Stimulated activated naive CD4-positive, alpha-beta T cell treated with Interleukin-2 at 50 U/mL for 16 hours (primary cell): ENCODE data around the gene GSK3B.

Source experiments
- DNase-seq: peaks from one replicate; lab custom pipeline; 2025; lab: John Stamatoyannopoulos, UW

GSK3B gene

DNA sequence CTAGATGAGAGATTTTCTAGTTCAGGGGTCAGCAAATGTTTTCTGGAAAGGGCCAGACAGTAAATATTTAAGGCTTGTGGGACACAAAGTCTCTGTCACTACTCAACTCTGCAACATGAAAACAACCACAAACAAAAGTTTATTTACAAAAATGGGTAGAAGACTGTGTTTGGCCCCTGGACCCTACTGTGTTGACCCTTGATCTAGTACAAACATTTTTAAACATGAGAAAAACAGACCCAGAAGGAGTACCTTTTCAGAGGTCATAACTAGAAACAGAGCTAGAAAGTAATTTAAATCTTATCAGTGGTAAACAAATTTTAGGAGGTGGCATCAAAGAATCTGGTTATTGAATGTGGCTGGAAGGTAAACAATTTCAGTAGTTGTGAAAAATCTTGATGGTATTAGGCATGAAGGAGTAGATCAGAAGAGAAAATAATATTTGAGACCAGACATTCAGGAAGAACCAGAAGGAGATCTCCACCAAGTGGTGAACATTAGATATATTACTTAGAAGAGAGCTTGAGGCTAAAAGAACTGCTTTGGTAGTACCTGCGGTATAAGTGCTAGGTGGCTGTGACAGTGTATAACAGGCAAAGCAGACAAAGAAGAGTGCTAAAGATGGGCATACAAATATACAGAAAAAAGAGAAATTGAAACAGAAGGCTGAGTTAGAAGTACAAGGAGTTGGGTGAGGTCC is 210.6 kb downstream of the GSK3B start:
- no peak for DNase-seq

DNA sequence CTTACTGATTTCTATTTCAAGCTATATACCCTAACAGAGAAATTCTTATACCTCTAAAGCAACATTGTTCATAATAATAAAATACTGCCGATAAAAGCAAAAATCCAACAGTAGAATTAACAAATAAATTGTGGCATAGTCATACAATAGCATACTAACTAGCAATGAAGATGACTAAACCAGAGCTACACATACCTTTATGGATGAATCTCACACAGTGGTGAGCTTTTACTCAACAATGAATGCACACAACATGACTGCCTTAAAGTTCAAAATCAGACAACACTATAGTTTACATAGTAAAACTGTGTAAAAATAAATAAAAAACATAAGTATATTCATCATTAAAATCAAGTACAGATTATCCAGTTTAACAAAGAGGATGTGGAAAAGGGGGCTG is 213.3 kb downstream of the GSK3B start:
- no peak for DNase-seq

DNA sequence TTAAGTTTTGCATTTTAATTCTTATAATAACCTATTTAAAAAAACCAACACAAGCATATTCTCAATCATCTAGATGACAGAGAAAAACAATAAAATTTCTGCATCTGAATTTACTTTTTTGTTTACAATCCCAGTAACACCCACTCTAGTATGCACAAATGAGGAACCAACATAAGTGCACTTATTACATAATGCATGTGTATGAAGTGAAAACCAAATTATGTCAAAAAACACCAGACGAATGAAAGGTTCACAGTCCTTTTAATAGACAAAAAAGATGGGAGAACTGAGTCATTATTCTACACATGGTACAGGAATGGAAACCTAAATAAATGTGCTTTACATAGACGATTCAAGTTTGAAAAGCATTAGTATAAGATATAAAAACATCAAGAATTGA is 220.6 kb downstream of the GSK3B start:
- DNase-seq = no peak

DNA sequence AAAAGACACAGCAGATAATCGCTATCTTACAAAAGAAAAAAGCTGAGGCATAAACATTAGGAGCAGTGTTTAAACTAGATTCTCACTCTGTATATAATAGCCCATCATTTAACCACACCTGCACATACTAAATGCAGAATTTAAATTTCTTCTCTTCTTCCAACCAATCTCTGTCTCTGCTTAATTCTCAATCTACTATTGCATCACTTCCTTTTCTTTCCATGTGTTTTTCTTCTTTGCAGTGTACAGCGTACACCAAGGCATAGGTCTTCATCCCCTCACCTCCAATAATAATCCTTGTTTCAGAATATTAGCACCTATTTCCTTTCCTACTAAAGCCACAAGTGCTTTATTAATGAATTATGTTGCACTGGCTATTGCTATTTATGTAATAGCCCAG is 221.5 kb downstream of the GSK3B start:
- DNase-seq = no peak

DNA sequence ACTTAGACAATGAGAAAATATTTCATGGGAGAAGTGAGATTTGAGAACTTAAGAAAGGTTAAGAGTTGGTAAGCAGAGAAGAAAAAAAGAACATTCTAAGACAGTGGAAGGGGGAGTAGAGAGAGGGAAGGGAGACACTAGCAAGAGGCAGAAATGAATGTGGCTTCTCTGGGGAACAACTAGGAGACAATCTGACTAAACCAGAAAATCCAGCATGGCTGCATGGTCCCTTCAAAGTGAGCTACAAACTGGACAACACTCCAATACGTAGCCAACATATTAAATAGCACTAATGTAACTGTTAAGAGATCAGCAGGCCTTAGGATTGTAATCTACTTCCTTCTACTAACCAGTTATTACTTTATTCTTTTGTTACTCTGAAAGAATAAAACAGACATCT is 222.7 kb downstream of the GSK3B start:
- DNase-seq = no peak

GRCh38 chr3:119870512-119870911 is 223.7 kb downstream of the GSK3B start:
- DNase-seq = no peak

GRCh38 chr3:119864476-119864875 is 229.8 kb downstream of the GSK3B start:
- no peak for DNase-seq

- DNase-seq = no peak
Measured at GRCh38 chr3:119862616-119863015, 231.6 kb downstream of the GSK3B start.

- DNase-seq = no peak
Measured at GRCh38 chr3:119861681-119862080, 232.6 kb downstream of the GSK3B start.

DNA sequence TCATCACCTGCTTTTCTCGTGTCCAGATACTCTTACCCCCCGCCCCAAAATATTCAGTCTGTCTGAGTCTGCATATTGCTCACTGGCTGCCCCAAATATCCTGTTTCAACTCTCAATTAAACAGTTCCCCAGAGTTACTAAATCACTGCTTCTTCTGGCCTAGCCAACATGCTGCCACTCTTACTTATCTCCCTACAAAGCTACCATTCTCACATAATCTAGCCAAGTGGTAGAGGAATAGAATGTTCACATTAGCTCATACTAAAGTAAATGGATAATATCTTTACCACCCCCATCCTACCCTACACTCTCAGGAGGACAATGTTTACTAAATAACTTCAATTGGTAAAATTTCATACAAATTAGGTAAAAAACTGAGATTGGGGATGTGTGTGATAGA is 234.5 kb downstream of the GSK3B start:
- DNase-seq = no peak

GRCh38 chr3:119858957-119859356 is 235.3 kb downstream of the GSK3B start:
- DNase-seq = no peak

- DNase-seq = no peak
Measured at GRCh38 chr3:119856695-119857094, 237.6 kb downstream of the GSK3B start.

- no peak for DNase-seq
Measured at GRCh38 chr3:119849126-119849525, 245.1 kb downstream of the GSK3B start.

GRCh38 chr3:119841808-119842471 is 252.3 kb downstream of the GSK3B start:
- no peak for DNase-seq

- no peak for DNase-seq
Measured at GRCh38 chr3:119835556-119835955, 258.7 kb downstream of the GSK3B start.

- no peak for DNase-seq
Measured at GRCh38 chr3:119834754-119835370, 259.4 kb downstream of the GSK3B start.

DNA sequence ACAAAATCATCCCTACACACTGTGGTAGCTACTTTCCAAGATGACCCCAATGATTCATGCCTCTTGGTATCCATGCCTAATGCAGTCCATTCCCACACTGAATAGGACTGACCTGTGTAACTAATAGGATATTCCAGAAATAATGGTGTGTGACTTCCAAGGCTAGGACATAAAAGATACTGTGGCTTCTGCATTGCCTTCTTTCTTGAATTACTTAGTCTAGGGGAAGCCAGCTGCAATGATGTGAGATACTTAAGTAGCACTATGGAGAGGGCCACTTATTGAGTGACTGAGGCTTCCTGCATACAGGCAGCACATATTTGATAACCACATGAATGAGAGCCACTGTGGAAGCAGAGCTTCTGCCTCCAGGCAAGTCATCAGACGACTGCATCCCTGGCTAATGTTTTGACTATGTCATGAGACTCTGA is 262.3 kb downstream of the GSK3B start:
- no peak for DNase-seq

DNA sequence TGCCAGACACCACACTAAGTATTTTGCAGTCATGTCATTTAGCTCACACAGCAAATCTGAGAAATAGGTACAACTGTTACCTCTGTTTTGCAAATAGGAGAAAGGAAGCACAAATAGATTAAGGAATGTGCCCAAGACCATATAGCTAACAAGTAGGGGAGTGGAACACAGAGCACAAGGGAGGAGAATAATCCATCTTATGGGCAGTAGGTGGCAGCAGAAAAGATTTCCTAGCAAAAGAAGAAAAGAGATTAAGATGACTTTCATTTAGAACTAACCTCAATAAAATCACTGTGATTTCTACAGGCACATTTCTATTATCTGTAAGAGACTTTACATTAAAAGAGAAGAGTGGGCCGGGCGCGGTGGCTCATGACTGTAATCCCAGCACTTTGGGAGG is 263.2 kb downstream of the GSK3B start:
- no peak for DNase-seq

GRCh38 chr3:119829420-119829819 is 264.8 kb downstream of the GSK3B start:
- DNase-seq = no peak

GRCh38 chr3:119826711-119827608 is 267.3 kb downstream of the GSK3B start:
- no peak for DNase-seq

- DNase-seq = no peak
Measured at GRCh38 chr3:119825820-119826219, 268.4 kb downstream of the GSK3B start.

DNA sequence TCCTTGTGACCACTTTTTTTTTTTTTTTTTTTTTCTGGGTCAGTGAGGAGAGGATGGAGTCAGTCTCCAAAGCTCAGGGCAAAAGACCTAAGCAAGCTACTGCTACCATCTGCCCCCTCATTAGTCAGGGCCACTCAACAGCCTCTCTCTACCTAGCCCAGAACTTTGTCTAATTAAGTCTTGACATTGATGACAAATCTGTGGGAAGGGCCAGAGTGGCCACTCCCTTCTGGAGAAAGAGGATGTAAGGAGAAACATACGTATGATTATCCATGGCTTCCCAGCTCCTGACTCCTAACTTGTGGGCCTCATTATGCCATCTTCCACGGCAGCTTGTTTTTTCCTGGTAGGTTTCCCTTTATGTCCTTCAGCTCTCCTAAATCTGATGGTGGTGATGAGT is 274.4 kb downstream of the GSK3B start:
- DNase-seq = no peak
